IgD-negative memory B cell (primary cell): ENCODE data around the gene SMARCA4. TPM values are rescaled to one million over a fixed set of nuclear protein-coding genes. Genes with fewer than 3 reads are reported as not detected.
"Not testable (repeated sequence)": the region's sequence is repeated elsewhere in the genome, so short reads cannot be mapped to it uniquely, and the experiment has no call there.

Experiments
- H3K27ac Mint-ChIP-seq, 3 donors: one replicate each; pipeline ENCODE4 v1.8.0; 2020 to 2022; ENCODE audit warnings: mild to moderate bottlenecking in 3 of 3, mixed read lengths in 3 of 3, moderate library complexity in 1 of 3
- H3K27me3 Mint-ChIP-seq: one replicate; pipeline ENCODE4 v1.8.0; 2021; ENCODE audit warnings: mixed read lengths
- H3K36me3 Mint-ChIP-seq: one replicate; pipeline ENCODE4 v1.8.0; 2020; ENCODE audit warnings: mild to moderate bottlenecking, mixed read lengths
- H3K4me1 Mint-ChIP-seq, 3 donors: one replicate each; pipeline ENCODE4 v1.8.0; 2020 to 2022; ENCODE audit warnings: mixed read lengths in 3 of 3, mild to moderate bottlenecking in 1 of 3
- H3K4me3 Mint-ChIP-seq, 4 donors: one replicate each; pipeline ENCODE4 v1.8.0; 2020 to 2022; ENCODE audit warnings: mild to moderate bottlenecking in 4 of 4, mixed read lengths in 4 of 4, moderate library complexity in 3 of 4
- H3K9me3 Mint-ChIP-seq, 3 donors: one replicate each; pipeline ENCODE4 v1.8.0; 2020 to 2021; ENCODE audit warnings: mixed read lengths in 3 of 3, mild to moderate bottlenecking in 1 of 3
- polyA plus RNA-seq: library from polyadenylated mRNA; unstranded; fragments of 300-500 nt; fragmentation: Illumina TruSeq; gene quantifications from one replicate; pipeline ENCODE4 v1.2.3, GENCODE V29; 2021

Gene SMARCA4
- polyA plus RNA-seq, 1 donor from 2014 or later: 18.5 TPM

DNA sequence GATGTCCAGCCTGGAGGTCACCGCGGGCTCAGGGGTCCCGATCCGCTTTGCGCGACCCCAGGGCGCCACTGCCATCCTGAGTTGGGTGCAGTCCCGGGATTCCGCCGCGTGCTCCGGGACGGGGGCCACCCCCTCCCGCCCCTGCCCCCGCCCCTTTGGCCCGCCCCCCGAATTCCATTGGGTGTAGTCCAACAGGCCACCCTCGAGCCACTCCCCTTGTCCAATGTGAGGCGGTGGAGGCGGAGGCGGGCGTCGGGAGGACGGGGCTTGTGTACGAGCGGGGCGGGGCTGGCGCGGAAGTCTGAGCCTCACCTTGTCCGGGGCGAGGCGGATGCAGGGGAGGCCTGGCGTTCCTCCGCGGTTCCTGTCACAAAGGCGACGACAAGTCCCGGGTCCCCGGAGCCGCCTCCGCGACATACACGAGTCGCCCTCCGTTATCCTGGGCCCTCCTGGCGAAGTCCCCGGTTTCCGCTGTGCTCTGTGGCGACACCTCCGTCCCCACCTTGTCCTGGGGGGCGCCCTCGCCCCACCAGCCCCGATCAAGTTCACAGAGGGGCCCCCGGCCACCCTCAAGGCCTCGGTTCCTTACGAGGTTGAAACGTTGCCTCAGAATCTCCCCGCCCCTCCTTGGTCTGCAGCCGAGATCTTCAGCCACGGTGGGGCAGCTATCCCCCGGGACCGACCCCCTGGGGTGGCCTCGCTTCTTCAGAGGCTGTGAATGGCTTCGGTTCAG lies 129.6 kb downstream of the SMARCA4 start:
- Mint-ChIP-seq H3K4me1 (peaks cover 24 to 29% (median 29%) of the 10 kb centered on the region in 3 donors), H3K27me3 (peaks cover 23% of the 10 kb centered on the region), H3K27ac (peak overlapping the region; percentile 82 to 88 (median 88)), H3K4me3 (peak overlapping the region; percentile 72 to 91 (median 80)), H3K36me3 (no peaks in the 10 kb centered on the region), H3K9me3 (peaks cover 0 to 10% (median 0%) of the 10 kb centered on the region in 3 donors)

GRCh38 chr19:11090997-11091702 lies 130.3 kb downstream of the SMARCA4 start:
- Mint-ChIP-seq H3K27me3 (peaks cover 30% of the 10 kb centered on the region), H3K9me3 (peaks cover 0 to 10% (median under 1%) of the 10 kb centered on the region in 3 donors), H3K36me3 (no peaks in the 10 kb centered on the region), H3K27ac (peak overlapping the region; percentile 82 to 88 (median 88)), H3K4me1 (peaks cover 29 to 34% (median 33%) of the 10 kb centered on the region in 3 donors), H3K4me3 (peak overlapping the region; percentile 72 to 91 (median 80))

GRCh38 chr19:11091703-11092153 lies 130.9 kb downstream of the SMARCA4 start:
- peaks cover 1 to 10% (median 3%) of the 10 kb centered on the region in 3 donors for H3K9me3 Mint-ChIP-seq
- peak overlapping the region in 2 of 3 donors; percentile 77 to 88 for H3K27ac Mint-ChIP-seq
- no peaks in the 10 kb centered on the region for H3K36me3 Mint-ChIP-seq
- peak overlapping the region in 3 of 4 donors; percentile 21 to 75 (median 74) for H3K4me3 Mint-ChIP-seq
- H3K4me1 Mint-ChIP-seq: peaks cover 33 to 38% (median 37%) of the 10 kb centered on the region in 3 donors
- peaks cover 35% of the 10 kb centered on the region for H3K27me3 Mint-ChIP-seq

GRCh38 chr19:11092181-11092538 lies 131.3 kb downstream of the SMARCA4 start:
- Mint-ChIP-seq H3K27ac (peak overlapping the region; percentile 95 to 99 (median 98)), H3K27me3 (peaks cover 35% of the 10 kb centered on the region), H3K4me1 (peaks cover 33 to 38% (median 37%) of the 10 kb centered on the region in 3 donors), H3K4me3 (peak overlapping the region in 3 of 4 donors; percentile 80 to 87 (median 86)), H3K9me3 (peaks cover 1 to 10% (median 3%) of the 10 kb centered on the region in 3 donors), H3K36me3 (no peaks in the 10 kb centered on the region)

DNA sequence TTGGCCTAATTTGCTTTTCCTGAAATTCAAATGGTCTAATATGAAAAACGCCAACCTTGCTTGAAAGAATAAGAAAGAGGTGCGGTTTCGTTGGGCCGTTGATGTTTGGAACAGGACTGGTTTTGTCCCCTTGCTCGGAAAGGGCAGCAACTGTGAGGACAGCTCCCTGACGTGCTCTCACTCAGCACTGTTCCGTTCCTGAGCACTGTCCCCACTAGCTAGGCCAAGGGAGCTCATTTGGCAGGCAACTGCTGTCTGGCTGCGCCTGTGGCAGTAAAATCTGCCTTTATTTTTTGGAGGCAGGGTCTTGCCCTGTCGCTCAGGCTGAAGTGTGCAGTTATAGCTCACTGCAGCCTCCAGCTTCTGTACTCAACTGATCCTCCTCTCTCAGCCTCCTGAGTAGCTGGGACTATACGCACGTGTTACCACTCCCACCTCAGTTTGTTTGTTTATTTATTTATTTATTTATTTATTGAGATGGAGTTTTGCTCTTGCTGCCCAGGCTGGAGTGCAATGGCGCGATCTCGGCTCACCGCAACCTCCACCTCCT lies 132.9 kb downstream of the SMARCA4 start:
- no peaks in the 10 kb centered on the region for H3K36me3 Mint-ChIP-seq
- peaks cover 1 to 12% (median 3%) of the 10 kb centered on the region in 3 donors for H3K9me3 Mint-ChIP-seq
- H3K4me3 Mint-ChIP-seq: peak overlapping the region in 1 of 4 donors; percentile 8
- H3K27me3 Mint-ChIP-seq: peaks cover 33% of the 10 kb centered on the region
- peaks cover 33 to 37% (median 34%) of the 10 kb centered on the region in 3 donors for H3K4me1 Mint-ChIP-seq
- peak overlapping the region in 1 of 3 donors; percentile 95 for H3K27ac Mint-ChIP-seq

- no peaks in the 10 kb centered on the region for H3K36me3 Mint-ChIP-seq
Measured at GRCh38 chr19:11094520-11094894, 133.7 kb downstream of the SMARCA4 start.

DNA sequence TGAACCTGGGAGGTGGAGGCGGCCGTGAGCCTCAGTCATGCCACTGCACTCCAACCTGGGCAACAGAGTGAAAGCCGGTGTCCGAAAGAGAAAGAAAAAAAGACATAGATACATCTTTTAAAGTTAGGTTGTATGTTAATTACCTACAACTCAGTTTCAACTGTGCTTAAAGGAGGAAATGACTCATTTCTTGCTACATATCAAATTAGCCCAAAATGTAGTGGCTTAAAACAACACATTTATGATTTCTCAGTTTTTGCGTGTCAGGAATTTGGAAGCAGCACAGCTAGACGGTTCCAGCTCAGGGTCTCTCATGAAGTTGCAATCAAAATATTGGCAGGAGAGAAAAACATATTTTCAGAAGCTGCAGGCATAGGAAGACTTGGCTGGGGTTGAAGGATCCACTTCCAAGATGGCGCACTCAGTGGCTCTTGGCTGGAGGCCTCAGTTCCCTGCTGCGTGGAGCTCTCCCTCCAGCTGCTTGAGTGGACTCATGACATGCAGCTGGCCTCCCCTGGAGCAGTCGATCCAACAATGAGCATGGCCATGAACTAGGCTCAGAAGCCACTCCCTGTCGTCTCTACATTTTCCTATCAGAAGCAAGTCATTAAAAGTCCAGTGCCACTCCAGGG lies 135.5 kb downstream of the SMARCA4 start:
- H3K36me3 Mint-ChIP-seq: no peaks in the 10 kb centered on the region
- peaks cover 1 to 17% (median 9%) of the 10 kb centered on the region in 3 donors for H3K9me3 Mint-ChIP-seq
- peaks cover 22 to 28% (median 26%) of the 10 kb centered on the region in 3 donors for H3K4me1 Mint-ChIP-seq
- H3K27ac Mint-ChIP-seq: peak overlapping the region; percentile 31 to 88 (median 87)
- peaks cover 28% of the 10 kb centered on the region for H3K27me3 Mint-ChIP-seq
- H3K4me3 Mint-ChIP-seq: peak overlapping the region in 3 of 4 donors; percentile 2 to 56 (median 13)

More at GRCh38 chr19:11094520-11094894, 133.7 kb downstream of the SMARCA4 start:
- Mint-ChIP-seq H3K4me3 (peak overlapping the region in 3 of 4 donors; percentile 4 to 86 (median 76)), H3K27me3 (peaks cover 30% of the 10 kb centered on the region), H3K9me3 (peaks cover 1 to 12% (median 9%) of the 10 kb centered on the region in 3 donors), H3K4me1 (peaks cover 28 to 34% (median 29%) of the 10 kb centered on the region in 3 donors), H3K27ac (peak overlapping the region; percentile 56 to 88 (median 87))

GRCh38 chr19:11097367-11097766 lies 136.5 kb downstream of the SMARCA4 start:
- Mint-ChIP-seq H3K9me3 (peaks cover 1 to 17% (median 9%) of the 10 kb centered on the region in 3 donors), H3K27me3 (peaks cover 28% of the 10 kb centered on the region), H3K4me1 (peaks cover 22 to 26% (median 25%) of the 10 kb centered on the region in 3 donors)
- H3K27ac Mint-ChIP-seq, H3K36me3 Mint-ChIP-seq, H3K4me3 Mint-ChIP-seq: not testable (repeated sequence)

DNA sequence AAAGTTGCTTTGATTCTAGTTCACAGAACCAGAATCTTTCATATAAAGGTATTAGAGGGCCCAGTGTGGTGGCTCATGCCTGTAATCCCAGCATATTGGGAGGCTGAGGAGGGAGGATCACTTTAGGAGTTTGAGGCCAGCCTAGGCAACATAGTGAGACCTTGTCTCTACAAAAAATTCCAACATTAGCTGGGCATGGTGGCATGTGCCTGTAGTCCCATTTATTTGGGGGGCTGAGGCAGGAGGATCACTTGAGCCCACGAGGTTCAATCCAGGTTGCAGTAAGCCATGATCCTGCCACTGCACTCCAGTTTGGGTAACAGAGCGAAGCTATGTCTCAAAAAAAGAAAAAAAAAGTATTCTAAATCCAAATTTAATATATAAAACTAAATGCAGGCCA lies 137.5 kb downstream of the SMARCA4 start:
- peaks cover 1 to 10% (median 9%) of the 10 kb centered on the region in 3 donors for H3K9me3 Mint-ChIP-seq
- no peak overlapping the region for H3K4me3 Mint-ChIP-seq
- peaks cover 26% of the 10 kb centered on the region for H3K27me3 Mint-ChIP-seq
- H3K4me1 Mint-ChIP-seq: peaks cover 14 to 19% (median 17%) of the 10 kb centered on the region in 3 donors
- H3K36me3 Mint-ChIP-seq: no peaks in the 10 kb centered on the region
- H3K27ac Mint-ChIP-seq: no peak overlapping the region

- Mint-ChIP-seq H3K9me3 (peaks cover 1 to 10% (median 9%) of the 10 kb centered on the region in 3 donors), H3K36me3 (no peaks in the 10 kb centered on the region), H3K27me3 (peaks cover 26% of the 10 kb centered on the region), H3K4me1 (peaks cover 14 to 19% (median 17%) of the 10 kb centered on the region in 3 donors), H3K4me3 (no peak overlapping the region), H3K27ac (no peak overlapping the region)
Measured at GRCh38 chr19:11098861-11099260, 138.0 kb downstream of the SMARCA4 start.

- Mint-ChIP-seq H3K9me3 (peaks cover 1 to 9% (median 8%) of the 10 kb centered on the region in 3 donors), H3K27me3 (peaks cover 18% of the 10 kb centered on the region), H3K27ac (no peak overlapping the region), H3K4me3 (no peak overlapping the region), H3K36me3 (no peaks in the 10 kb centered on the region), H3K4me1 (peaks cover 11 to 12% (median 11%) of the 10 kb centered on the region in 3 donors)
Measured at GRCh38 chr19:11100049-11100448, 139.2 kb downstream of the SMARCA4 start.

- Mint-ChIP-seq H3K4me1 (peaks cover 5% of the 10 kb centered on the region in 3 donors), H3K27ac (peak overlapping the region in 1 of 3 donors; percentile 27), H3K27me3 (peaks cover 9% of the 10 kb centered on the region), H3K9me3 (peaks cover 1 to 9% (median 7%) of the 10 kb centered on the region in 3 donors), H3K36me3 (no peaks in the 10 kb centered on the region), H3K4me3 (no peak overlapping the region)
Measured at GRCh38 chr19:11101057-11101456, 140.2 kb downstream of the SMARCA4 start.

GRCh38 chr19:11102944-11103343 lies 142.1 kb downstream of the SMARCA4 start:
- H3K27ac Mint-ChIP-seq: peak overlapping the region in 1 of 3 donors; percentile 43
- H3K4me1 Mint-ChIP-seq: no peaks in the 10 kb centered on the region
- H3K27me3 Mint-ChIP-seq: peaks cover 3% of the 10 kb centered on the region
- H3K9me3 Mint-ChIP-seq: peaks cover 0 to 7% (median 5%) of the 10 kb centered on the region in 3 donors
- H3K4me3 Mint-ChIP-seq: no peak overlapping the region
- no peaks in the 10 kb centered on the region for H3K36me3 Mint-ChIP-seq

DNA sequence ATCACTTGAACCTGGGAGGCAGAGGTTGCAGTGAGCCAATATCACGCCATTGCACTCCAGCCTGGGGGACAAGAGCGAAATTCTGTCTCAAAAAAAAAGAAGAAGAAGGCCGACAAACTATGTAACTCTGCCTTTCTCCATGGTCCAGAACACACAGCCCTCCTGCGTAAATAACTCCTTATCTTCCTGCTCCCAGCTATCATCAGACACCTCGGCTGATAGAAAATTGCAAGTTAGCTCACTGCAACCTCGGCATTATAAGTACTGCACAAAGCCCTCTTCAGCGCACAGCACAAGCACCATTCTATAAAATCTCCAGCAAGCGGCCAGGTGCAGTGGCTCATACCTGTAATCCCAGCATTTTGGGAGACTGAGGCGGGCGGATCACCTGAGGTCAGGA lies 142.8 kb downstream of the SMARCA4 start:
- H3K27me3 Mint-ChIP-seq, H3K36me3 Mint-ChIP-seq, H3K9me3 Mint-ChIP-seq, H3K27ac Mint-ChIP-seq, H3K4me3 Mint-ChIP-seq, H3K4me1 Mint-ChIP-seq: not testable (repeated sequence)
